SK-N-DZ (cell line): ENCODE data around the gene PGBD5.
"Not testable (repeated sequence)": the region's sequence is repeated elsewhere in the genome, so short reads cannot be mapped to it uniquely, and the experiment has no call there.

Experiments
- DNase-seq: peaks from one replicate; pipeline ENCODE4 v3.0.0-alpha.2; 2015; ENCODE audit warnings: low spot score

The PGBD5 gene

GRCh38 chr1:230425252-230426091 is 660 bp downstream of the PGBD5 start:
- DNase-seq: no peak

DNA sequence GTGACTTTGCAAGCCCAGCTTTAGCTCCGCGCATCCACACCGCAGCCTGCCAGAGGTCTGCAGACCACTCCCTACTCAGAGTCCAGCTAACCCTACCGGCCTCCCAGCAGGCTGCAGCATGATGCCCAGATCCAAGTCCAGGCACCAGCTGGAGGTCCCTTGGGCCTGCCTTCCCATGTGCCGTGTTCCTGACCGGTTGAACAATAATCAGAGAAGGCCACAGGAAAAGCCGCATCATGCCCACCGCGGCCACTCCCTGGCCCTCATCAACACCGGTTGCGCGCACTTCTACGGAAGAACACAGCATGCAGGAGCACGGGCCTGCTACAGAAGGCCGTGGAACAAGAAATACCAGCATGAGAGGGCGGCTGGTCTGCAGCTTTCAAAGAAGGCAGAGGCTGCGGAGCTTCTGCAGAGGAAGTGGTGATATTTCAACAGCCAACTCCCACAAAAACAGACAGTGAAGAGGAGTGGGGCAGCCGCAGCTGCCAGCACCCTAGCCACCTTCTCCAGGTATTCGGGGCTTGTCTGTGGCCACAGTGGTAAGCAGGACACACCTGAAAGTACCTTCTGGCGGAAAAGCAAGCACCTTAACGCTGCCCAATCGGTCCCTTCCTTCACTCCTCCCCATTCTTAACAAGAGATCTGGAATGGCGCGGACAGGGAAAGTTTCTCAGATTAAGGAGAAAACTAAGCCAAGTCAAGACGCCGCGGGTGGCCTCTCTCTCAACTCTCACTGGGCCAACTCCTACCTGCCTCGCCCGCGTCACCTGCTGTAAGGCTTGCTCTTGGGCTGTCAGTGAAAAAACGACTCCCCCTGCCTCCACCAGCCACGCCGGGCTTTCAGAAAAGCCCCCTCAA is 1.5 kb downstream of the PGBD5 start:
- DNase-seq: peak; percentile 43

GRCh38 chr1:230423951-230424350 is 2.2 kb downstream of the PGBD5 start:
- DNase-seq: no peak

DNA sequence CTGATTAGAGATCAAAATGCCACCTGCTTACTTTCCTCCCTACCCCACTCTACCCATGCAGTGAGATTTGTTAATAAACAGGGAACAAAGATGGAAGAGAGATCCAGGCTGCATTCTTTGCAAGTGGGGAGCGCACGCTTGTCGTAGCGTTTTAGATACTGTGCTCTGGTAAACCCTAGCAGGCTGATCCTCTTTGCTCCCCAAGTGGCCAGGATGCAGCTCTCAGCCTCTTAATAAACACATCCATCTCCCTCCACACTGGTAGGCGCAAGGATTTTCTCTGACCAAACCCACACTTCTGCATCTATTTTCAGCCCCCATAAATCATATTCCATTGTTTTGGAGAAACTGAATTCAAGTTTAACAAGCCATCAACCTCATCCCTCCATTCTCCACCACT is 2.9 kb downstream of the PGBD5 start:
- DNase-seq: no peak

GRCh38 chr1:230422221-230422981 is 3.7 kb downstream of the PGBD5 start:
- no peak for DNase-seq

DNA sequence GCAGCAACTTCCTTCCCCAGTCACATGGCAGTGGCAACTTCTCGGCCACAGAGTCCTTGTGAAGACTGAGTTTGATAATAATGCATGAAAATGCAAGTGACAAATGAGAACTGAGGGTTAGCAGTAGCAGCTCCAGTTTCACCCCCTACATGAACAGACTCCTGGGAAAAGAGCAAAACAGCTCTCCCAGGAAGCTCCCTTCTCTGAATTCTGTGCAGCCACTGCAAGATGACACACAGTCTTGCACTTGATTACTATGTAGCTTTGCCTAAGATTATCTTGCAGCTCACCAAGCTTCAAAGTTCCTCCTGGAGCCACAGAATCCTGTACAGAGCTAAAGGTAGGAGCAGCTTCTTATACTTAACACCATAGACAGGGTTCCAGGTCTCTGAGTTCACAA is 4.7 kb downstream of the PGBD5 start:
- no peak for DNase-seq

DNA sequence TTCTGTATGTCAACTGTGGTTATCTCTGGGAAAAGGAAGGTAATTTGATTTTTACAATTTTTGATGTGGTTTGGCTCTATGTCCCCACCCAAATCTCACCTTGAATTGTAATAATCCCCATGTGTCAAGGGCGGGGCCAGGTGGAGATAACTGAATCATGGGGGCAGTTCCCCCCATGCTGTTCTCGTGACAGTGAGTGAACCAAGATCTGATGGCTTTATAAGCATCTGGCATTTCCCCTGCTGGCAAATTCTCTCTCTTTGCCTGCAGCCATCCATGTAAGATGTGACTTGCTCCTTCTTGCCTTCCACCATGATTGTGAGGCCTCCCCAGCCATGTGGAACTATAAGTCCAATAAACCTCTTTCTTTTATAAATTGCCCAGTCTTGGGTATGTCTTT is 5.8 kb downstream of the PGBD5 start:
- DNase-seq: not testable (repeated sequence)

GRCh38 chr1:230416430-230416829 is 9.7 kb downstream of the PGBD5 start:
- no peak for DNase-seq

GRCh38 chr1:230415405-230416132 is 10.6 kb downstream of the PGBD5 start:
- no peak for DNase-seq

GRCh38 chr1:230414694-230415093 is 11.4 kb downstream of the PGBD5 start:
- DNase-seq: no peak

- no peak for DNase-seq
Observed at GRCh38 chr1:230414102-230414501, 12.0 kb downstream of the PGBD5 start.

GRCh38 chr1:230413061-230413460 is 13.1 kb downstream of the PGBD5 start:
- DNase-seq: no peak

DNA sequence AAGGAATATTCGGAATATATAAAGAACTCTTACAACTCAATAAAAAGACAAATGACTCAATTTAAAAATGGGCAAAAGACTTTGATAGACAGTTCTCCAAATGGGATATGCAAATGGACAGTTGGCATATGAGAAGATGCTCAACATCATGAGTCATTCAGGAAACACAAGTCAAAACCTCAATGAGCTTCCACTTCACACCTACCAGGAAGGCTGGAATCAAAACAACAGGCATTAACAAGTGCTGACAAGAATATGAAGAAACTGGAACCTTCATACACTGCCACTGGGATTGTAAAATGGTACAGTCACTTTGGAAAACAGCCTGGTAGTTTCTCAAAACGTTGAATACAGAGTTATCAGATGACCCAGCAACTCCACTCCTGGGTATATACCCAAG is 17.2 kb downstream of the PGBD5 start:
- no peak for DNase-seq

GRCh38 chr1:230407351-230407750 is 18.8 kb downstream of the PGBD5 start:
- no peak for DNase-seq

GRCh38 chr1:230406727-230407126 is 19.4 kb downstream of the PGBD5 start:
- not testable (repeated sequence) for DNase-seq

- no peak for DNase-seq
Observed at GRCh38 chr1:230403442-230403841, 22.7 kb downstream of the PGBD5 start.

GRCh38 chr1:230401763-230402294 is 24.3 kb downstream of the PGBD5 start:
- no peak for DNase-seq

- DNase-seq: no peak
Observed at GRCh38 chr1:230401101-230401500, 25.0 kb downstream of the PGBD5 start.

GRCh38 chr1:230400007-230400344 is 26.2 kb downstream of the PGBD5 start:
- DNase-seq: no peak

DNA sequence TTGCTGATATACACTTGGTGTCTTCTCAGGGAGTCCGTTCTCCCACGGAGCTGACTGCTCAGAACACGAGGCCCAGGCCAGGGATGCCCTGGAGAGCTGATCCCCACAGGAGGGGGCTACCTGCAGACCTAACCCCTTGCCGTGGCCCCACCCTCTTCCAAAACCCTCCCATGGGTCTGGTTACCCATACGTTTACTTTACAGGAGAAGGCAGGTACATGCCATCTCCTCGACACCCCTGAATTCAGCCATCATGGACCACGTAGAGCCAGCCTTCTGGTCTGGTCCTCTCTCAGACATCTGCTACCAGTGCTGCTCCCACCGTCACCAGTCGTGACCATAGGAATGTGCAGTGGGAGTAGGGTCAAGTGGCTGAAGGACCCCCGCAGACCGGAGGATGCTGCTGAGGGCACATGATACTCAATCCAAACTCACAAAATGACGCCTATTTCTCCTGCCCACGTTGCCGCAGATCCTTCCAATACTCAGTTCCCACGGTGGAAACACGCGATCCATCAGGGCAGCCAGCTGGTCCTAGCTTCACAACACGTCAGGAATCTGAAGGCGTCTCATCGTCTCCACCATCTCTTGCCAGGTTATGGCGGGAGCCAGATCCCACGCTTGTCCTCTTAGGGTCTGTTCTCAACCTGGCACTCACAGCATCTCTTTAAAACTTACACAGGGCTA is 26.7 kb downstream of the PGBD5 start:
- DNase-seq: no peak

DNA sequence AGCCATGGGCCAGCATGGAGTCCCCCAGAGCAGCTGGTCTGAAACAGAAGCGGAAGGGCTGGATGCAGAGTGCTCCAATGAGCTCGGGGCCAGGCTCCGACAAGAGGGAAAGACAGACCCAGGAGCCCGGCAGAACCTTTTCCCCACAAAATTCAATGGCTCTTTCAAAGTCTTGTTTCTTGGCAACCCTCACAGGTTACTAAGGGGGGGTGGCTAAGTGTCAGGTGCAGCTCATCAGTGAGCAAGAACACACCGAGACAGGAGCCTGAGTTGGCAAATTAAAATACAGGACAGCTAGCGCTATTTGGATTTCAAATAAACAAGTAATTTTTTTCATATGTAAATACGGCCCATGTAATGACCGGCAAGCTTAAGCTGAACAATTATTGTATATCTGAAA is 27.3 kb downstream of the PGBD5 start:
- no peak for DNase-seq
